Fibroblast of villous mesenchyme (primary cell): ENCODE data around the gene TSPAN3. TPM values are rescaled to one million over a fixed set of nuclear protein-coding genes. Genes with fewer than 3 reads are reported as not detected.

Source experiments
- DNase-seq: peaks from one replicate; pipeline ENCODE4 v3.0.0-alpha.2; 2010; ENCODE audit warnings: low read depth
- H3K4me3 ChIP-seq: 2 replicates; pipeline ENCODE4 v1.5.1; 2011; ENCODE audit warnings: low read depth, mild to moderate bottlenecking, low read length
- total RNA-seq: library from RNA; depleted of rRNA; stranded (reverse); fragments of >200 nt; gene quantifications from 2 replicates; pipeline ENCODE4 v1.2.3, GENCODE V29; 2012
- TF ChIP-seq, protein P1 (sequence below): IDR thresholded peaks from 2 replicates; pipeline ENCODE4 v1.5.1; 2012; ENCODE audit warnings: low read depth, mild to moderate bottlenecking, low read length; ENCODE audit not compliant: insufficient read depth

Gene TSPAN3
- total RNA-seq, 1 donor, result 203 TPM

DNA sequence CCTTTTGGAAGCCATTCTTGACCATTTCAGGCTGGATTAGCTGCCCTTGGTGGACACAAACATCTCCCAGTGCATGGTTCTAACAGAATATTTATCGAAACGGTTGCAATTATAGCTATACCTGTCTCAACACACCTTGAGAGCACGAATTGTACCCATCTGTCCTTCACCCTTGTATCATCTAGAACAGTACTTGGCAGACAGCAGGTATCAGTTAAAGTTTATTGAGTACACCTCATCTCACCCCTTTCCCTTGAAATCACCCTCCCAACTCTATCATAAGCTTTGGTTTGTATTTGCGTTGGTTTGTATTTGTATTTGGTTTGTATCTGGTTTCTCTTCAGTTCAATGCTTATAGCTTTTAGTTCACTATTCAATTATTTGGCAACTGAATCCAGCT lies 12.4 kb downstream of the TSPAN3 start:
- H3K4me3 ChIP-seq, result no peak overlapping the region
- DNase-seq, result no peak
- TF ChIP-seq, protein P1, sequence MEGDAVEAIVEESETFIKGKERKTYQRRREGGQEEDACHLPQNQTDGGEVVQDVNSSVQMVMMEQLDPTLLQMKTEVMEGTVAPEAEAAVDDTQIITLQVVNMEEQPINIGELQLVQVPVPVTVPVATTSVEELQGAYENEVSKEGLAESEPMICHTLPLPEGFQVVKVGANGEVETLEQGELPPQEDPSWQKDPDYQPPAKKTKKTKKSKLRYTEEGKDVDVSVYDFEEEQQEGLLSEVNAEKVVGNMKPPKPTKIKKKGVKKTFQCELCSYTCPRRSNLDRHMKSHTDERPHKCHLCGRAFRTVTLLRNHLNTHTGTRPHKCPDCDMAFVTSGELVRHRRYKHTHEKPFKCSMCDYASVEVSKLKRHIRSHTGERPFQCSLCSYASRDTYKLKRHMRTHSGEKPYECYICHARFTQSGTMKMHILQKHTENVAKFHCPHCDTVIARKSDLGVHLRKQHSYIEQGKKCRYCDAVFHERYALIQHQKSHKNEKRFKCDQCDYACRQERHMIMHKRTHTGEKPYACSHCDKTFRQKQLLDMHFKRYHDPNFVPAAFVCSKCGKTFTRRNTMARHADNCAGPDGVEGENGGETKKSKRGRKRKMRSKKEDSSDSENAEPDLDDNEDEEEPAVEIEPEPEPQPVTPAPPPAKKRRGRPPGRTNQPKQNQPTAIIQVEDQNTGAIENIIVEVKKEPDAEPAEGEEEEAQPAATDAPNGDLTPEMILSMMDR, result no peak

DNA sequence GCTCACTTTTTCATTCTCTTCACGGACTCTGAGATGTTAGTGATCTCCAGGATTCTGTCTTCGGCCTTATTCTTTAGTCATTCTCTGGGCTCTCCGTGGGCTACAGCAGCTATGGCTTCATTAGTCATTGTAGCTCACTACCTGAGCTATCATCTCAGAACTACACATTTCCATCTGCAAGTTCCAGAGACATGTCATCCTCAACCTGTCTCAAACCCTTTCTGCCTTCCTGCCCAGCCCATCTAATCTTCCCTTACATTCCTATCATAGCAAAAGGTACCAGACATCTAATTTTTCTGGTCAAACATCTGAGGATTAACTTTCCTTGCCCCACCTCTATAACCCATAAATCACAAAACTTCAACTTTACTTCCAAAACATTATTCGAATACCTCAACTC lies 13.2 kb downstream of the TSPAN3 start:
- no peak overlapping the region for H3K4me3 ChIP-seq
- no peak for DNase-seq
- TF ChIP-seq, protein P1, result no peak

DNA sequence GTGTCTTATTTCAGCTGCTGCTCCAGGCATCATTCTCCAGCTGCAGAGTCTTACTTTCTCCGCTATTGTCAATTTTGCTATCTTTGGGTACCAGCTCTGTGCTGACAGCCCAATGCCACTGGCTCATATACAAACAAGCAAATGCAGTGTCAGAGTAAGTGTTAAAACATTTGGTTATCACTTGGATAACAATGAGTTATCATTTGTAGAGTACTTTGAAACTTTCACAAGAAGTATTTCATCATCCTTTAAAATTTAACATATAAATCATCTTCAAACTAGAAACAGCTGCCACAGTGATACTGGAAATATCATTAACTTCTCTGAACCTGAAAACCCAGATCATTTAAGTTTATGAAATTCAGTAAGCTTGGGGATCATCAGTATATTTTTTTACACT lies 13.8 kb downstream of the TSPAN3 start:
- DNase-seq, result no peak
- TF ChIP-seq, protein P1, result no peak
- no peak overlapping the region for H3K4me3 ChIP-seq

DNA sequence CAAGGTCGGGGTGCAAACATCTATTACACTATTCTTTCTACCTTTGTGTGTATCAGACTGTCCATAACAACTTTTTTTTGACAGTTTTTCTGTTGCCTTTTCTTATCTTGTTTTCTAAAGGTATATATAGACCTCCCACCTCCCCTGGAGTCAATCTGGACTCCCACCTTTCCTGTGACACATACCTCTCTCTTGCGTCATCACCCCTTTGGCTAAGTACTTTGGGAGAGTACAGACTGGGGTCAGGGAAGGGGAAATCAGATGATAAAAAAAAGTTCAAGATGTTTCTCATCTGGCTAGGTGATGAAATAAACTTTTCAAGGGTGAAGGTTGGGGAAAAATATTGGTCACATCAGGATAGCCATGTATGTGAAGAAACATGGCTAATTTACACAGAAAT lies 17.2 kb downstream of the TSPAN3 start:
- H3K4me3 ChIP-seq, result no peak overlapping the region
- TF ChIP-seq, protein P1, result no peak
- DNase-seq, result no peak

DNA sequence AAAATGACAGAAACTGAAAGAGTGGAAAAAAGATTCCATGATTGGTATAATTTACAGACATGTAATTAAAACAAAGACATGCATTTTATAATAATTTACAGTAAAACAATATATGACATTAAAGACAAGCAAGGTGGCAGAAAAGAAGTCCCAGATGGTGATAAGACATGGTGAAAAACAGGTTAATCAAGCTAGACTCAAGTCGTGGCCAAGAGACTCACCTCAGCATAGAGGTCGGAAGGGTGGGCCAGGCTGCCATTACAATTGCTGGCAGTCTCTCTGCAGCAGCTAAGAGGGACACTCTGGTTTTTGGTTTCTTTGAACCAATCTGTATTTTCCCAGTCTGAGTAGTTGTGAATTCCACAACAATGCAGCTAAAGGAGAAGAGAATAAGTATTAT lies 18.4 kb downstream of the TSPAN3 start:
- no peak overlapping the region for H3K4me3 ChIP-seq
- no peak for DNase-seq
- TF ChIP-seq, protein P1, result no peak

DNA sequence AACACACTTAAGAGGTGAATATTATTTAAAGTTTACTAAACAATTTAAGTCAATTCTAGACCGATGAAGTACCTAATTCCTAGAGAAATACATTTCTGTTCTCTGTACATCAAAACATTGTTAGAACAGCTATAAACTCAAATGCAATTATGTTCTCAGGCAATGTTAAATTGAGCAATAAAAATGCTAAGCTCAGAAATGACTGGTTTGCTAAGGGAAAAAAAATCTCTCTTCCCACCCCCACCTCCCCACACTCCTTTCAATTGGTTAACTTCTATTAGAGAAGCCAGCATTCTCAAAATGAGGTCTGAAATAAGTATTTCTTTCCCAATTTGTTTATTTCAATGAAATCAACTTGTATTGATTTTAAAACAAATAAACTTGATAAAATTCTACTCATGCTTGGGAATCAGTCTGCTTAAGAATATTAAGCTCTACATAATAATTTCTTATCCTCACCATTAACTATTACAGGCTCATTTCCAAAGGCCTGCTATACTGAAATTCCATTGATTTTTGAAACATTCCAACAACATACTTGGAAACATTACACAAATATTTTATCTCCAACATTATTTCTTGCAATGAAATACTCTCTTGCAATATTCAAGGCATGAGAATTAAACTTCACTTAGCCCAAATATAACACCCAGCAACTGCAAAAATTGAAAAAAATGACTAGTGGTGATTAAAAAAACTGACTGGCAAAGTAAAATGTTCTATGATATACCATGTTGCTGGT lies 22.6 kb downstream of the TSPAN3 start:
- TF ChIP-seq, protein P1, result no peak
- no peak overlapping the region for H3K4me3 ChIP-seq
- no peak for DNase-seq
